Measurements from ENCODE around the gene ALS2. TPM values are rescaled to one million over a fixed set of nuclear protein-coding genes. Genes with fewer than 3 reads are reported as not detected.

ALS2 gene
- total RNA-seq, 1 experiment from 2014 or later: 56.1 TPM

DNA sequence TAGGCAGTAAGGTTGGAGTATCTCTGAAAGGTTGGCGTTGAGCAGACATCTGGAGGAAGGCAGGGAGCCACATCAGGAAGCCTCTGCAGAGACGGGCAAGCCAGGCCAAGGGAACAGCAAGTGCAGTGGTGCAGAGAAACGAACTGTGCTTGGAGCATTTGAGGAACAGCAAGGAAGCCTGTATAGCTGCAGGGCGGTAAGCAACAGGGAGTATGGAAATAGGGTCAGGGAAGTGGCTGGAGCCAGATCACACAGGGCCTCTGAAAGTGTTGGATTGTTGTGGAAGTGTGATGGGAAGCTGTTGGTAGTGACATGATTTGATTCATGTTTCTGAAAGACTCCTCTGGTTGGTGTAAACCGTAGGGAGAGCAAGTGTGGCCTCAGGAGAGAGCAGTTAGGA is 124.0 kb downstream of the ALS2 start:
- Histone ChIP-seq H3K4me1 (ENCODE audit: insufficient read depth, low read length, poor library complexity, severe bottlenecking) (peaks cover 6% of the 10 kb centered on the region), H3K4me3 (ENCODE audit: low read depth, low read length, poor library complexity, severe bottlenecking) (no peak overlapping the region), H3K9me3 (ENCODE audit: low read depth, low read length, poor library complexity, severe bottlenecking) (no peaks in the 10 kb centered on the region), H3K36me3 (ENCODE audit: insufficient read depth, low read length, poor library complexity, severe bottlenecking) (no peaks in the 10 kb centered on the region), H3K27ac (ENCODE audit: low read depth, low read length, poor library complexity, severe bottlenecking) (no peak overlapping the region), H3K27me3 (replicated peaks; ENCODE audit: insufficient read depth, low read depth, low read length, poor library complexity) (no peaks in the 10 kb centered on the region)
- CTCF ChIA-PET: no interaction called here
- POLR2A ChIA-PET (ENCODE audit: low non-redundant PET): no interaction called here
- BruUV-seq (replicated peaks): no TSS peak
- intact Hi-C loops (cut with micrococcal nuclease; ENCODE audit: unreplicated experiment): no loop called here
- TF ChIP-seq, protein P1, sequence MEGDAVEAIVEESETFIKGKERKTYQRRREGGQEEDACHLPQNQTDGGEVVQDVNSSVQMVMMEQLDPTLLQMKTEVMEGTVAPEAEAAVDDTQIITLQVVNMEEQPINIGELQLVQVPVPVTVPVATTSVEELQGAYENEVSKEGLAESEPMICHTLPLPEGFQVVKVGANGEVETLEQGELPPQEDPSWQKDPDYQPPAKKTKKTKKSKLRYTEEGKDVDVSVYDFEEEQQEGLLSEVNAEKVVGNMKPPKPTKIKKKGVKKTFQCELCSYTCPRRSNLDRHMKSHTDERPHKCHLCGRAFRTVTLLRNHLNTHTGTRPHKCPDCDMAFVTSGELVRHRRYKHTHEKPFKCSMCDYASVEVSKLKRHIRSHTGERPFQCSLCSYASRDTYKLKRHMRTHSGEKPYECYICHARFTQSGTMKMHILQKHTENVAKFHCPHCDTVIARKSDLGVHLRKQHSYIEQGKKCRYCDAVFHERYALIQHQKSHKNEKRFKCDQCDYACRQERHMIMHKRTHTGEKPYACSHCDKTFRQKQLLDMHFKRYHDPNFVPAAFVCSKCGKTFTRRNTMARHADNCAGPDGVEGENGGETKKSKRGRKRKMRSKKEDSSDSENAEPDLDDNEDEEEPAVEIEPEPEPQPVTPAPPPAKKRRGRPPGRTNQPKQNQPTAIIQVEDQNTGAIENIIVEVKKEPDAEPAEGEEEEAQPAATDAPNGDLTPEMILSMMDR (conservative IDR thresholded peaks at IDR 0.05; ENCODE audit: low read depth, low read length): no peak
- no peak for TF ChIP-seq EZH2 (IDR thresholded peaks at IDR 0.05; ENCODE audit: borderline replicate concordance, low read depth, low read length, poor library complexity, severe bottlenecking)
- DNase-seq (ENCODE audit: low spot score): no peak

- H3K4me3 ChIP-seq (ENCODE audit: low read depth, low read length, poor library complexity, severe bottlenecking): no peak overlapping the region
- DNase-seq (ENCODE audit: low spot score): no peak
- no TSS peak for BruUV-seq (replicated peaks)
- no peak for TF ChIP-seq EZH2 (IDR thresholded peaks at IDR 0.05; ENCODE audit: borderline replicate concordance, low read depth, low read length, poor library complexity, severe bottlenecking)
- TF ChIP-seq, protein P1 (conservative IDR thresholded peaks at IDR 0.05; ENCODE audit: low read depth, low read length): no peak
- intact Hi-C loops (cut with micrococcal nuclease; ENCODE audit: unreplicated experiment): no loop called here
- ChIA-PET POLR2A (ENCODE audit: low non-redundant PET) (no interaction called here), CTCF (no interaction called here)
- peaks cover 6% of the 10 kb centered on the region for H3K4me1 ChIP-seq (ENCODE audit: insufficient read depth, low read length, poor library complexity, severe bottlenecking)
- H3K36me3 ChIP-seq (ENCODE audit: insufficient read depth, low read length, poor library complexity, severe bottlenecking): no peaks in the 10 kb centered on the region
- H3K9me3 ChIP-seq (ENCODE audit: low read depth, low read length, poor library complexity, severe bottlenecking): no peaks in the 10 kb centered on the region
- H3K27me3 ChIP-seq (replicated peaks; ENCODE audit: insufficient read depth, low read depth, low read length, poor library complexity): no peaks in the 10 kb centered on the region
- H3K27ac ChIP-seq (ENCODE audit: low read depth, low read length, poor library complexity, severe bottlenecking): no peak overlapping the region
These were observed 124.6 kb downstream of the ALS2 start for GRCh38 chr2:201656102-201656501.

DNA sequence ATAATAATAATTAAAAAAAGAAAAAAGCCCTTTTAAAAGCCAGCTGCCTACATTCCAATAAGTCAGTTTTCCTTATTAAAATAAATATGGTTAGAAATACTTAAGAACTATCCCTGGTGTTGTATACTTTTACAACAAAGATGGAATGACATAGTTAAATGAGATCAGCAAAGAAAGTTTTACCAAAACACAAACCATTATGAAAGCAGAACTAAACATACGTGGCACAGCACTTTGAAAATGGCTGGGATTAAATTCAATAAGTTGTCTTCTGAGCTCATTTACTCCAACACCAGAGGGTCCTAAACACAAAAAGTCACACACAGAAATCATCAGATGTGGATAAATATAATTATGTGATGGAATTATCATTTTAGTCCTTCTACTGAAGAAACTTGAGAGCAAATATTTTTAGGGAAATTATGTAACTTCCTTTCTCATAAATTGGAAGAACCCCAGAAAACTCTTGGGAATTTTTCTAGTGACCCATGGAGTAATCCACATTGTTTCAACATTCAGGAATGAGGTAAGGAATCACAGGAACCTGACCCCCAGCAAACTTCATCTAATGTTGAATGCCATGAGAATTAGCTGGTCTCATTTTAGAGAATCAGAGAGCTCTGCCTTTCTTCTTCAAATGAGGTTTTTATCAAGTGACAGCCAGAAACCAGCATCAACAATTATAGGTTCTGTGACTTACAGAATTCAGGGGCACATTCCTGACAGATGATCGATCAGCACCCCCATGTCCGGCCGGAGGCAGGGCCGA is 125.9 kb downstream of the ALS2 start:
- Histone ChIP-seq H3K27me3 (replicated peaks; ENCODE audit: insufficient read depth, low read depth, low read length, poor library complexity) (no peaks in the 10 kb centered on the region), H3K4me3 (ENCODE audit: low read depth, low read length, poor library complexity, severe bottlenecking) (no peak overlapping the region), H3K27ac (ENCODE audit: low read depth, low read length, poor library complexity, severe bottlenecking) (no peak overlapping the region), H3K36me3 (ENCODE audit: insufficient read depth, low read length, poor library complexity, severe bottlenecking) (no peaks in the 10 kb centered on the region), H3K9me3 (ENCODE audit: low read depth, low read length, poor library complexity, severe bottlenecking) (no peaks in the 10 kb centered on the region), H3K4me1 (ENCODE audit: insufficient read depth, low read length, poor library complexity, severe bottlenecking) (peaks cover 6% of the 10 kb centered on the region)
- POLR2A ChIA-PET (ENCODE audit: low non-redundant PET): no interaction called here
- no peak for DNase-seq (ENCODE audit: low spot score)
- intact Hi-C loops (cut with micrococcal nuclease; ENCODE audit: unreplicated experiment): no loop called here
- CTCF ChIA-PET: no interaction called here
- no TSS peak for BruUV-seq (replicated peaks)
- TF ChIP-seq, protein P1 (conservative IDR thresholded peaks at IDR 0.05; ENCODE audit: low read depth, low read length): no peak
- no peak for TF ChIP-seq EZH2 (IDR thresholded peaks at IDR 0.05; ENCODE audit: borderline replicate concordance, low read depth, low read length, poor library complexity, severe bottlenecking)

Measured in A673 (cell line).